ENCODE measurements around the gene ANK3.

DNA sequence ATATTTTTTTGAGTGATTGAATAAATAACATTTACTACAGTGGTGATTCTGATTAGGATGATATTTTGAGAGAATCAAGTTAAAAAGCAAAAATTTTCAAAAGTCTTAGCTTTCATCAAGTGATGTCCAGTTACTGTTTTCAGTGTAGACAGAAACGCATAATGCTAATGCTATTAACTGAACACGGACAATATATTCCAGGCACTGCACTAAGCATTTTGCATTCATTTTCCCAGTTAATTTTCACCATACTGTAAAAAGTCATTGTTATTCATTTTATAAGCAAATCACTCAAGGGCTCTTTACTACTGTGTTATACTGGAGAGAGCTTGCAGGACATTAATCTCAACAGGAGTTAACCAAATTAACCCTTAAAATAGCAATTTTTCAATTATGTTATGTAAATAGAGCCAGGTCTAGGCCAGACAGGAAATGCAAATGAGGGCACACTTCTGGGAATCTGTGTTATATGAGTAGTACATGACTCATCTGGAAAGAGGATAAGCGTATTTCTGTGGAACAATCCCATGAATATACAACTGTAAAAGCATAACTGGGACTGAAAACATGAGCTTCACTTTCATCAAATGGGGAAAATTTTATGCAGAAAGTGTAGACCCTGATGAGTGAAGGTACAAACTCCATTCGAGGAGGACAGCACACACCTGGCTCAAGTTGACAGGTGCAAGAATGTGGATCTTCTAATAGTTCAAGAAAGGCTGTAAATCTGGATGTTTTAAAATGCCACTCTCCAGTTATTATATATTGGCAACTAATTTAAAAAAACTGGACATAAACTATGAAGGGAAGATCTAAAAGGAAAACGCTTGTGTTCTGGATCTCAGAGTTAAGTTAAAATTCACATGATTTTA, 75.4 kb downstream of the ANK3 start:
- TF ChIP-seq, protein P1, sequence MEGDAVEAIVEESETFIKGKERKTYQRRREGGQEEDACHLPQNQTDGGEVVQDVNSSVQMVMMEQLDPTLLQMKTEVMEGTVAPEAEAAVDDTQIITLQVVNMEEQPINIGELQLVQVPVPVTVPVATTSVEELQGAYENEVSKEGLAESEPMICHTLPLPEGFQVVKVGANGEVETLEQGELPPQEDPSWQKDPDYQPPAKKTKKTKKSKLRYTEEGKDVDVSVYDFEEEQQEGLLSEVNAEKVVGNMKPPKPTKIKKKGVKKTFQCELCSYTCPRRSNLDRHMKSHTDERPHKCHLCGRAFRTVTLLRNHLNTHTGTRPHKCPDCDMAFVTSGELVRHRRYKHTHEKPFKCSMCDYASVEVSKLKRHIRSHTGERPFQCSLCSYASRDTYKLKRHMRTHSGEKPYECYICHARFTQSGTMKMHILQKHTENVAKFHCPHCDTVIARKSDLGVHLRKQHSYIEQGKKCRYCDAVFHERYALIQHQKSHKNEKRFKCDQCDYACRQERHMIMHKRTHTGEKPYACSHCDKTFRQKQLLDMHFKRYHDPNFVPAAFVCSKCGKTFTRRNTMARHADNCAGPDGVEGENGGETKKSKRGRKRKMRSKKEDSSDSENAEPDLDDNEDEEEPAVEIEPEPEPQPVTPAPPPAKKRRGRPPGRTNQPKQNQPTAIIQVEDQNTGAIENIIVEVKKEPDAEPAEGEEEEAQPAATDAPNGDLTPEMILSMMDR (IDR thresholded peaks at IDR 0.05), result no peak
- no peak for TF ChIP-seq POLR2AphosphoS5 (IDR thresholded peaks at IDR 0.05; ENCODE audit: insufficient read depth in 1 of 2, low read depth in 1 of 2)
- TF ChIP-seq POLR2A (IDR thresholded peaks at IDR 0.05), result no peak

Measured in vagina (tissue), 2 donors.